HEK293 (cell line): Measurements from ENCODE around the gene CFAP299.

ENCODE experiments used
- BCL11A ChIP-seq: fragments of 450-650 bp; formaldehyde crosslinking; IDR thresholded peaks from 2 replicates; pipeline ENCODE4 v1.5.1; 2016; ENCODE audit warnings: low read depth, missing biosample characterization, missing genetic modification characterization
- ZFP37 ChIP-seq: fragments of 450-650 bp; formaldehyde crosslinking; IDR thresholded peaks from 2 replicates; pipeline ENCODE4 v1.5.1; 2016; ENCODE audit warnings: missing biosample characterization, missing genetic modification characterization
- ZNF146 ChIP-seq: fragments of 450-650 bp; formaldehyde crosslinking; IDR thresholded peaks from 2 replicates; pipeline ENCODE4 v1.5.1; 2016; ENCODE audit warnings: missing biosample characterization, missing genetic modification characterization
- ZNF23 ChIP-seq: fragments of 450-650 bp; formaldehyde crosslinking; IDR thresholded peaks from 2 replicates; pipeline ENCODE4 v1.5.1; 2016; ENCODE audit warnings: missing biosample characterization, missing genetic modification characterization, borderline replicate concordance
- ZNF544 ChIP-seq: fragments of 450-650 bp; formaldehyde crosslinking; IDR thresholded peaks from 2 replicates; pipeline ENCODE4 v1.5.0; 2017; ENCODE audit warnings: missing biosample characterization, missing genetic modification characterization
- TF ChIP-seq, protein P1 (sequence below): fragments of 450-650 bp; formaldehyde crosslinking; IDR thresholded peaks from 2 replicates; pipeline ENCODE4 v1.5.1; 2016; ENCODE audit warnings: missing biosample characterization, missing genetic modification characterization

DNA sequence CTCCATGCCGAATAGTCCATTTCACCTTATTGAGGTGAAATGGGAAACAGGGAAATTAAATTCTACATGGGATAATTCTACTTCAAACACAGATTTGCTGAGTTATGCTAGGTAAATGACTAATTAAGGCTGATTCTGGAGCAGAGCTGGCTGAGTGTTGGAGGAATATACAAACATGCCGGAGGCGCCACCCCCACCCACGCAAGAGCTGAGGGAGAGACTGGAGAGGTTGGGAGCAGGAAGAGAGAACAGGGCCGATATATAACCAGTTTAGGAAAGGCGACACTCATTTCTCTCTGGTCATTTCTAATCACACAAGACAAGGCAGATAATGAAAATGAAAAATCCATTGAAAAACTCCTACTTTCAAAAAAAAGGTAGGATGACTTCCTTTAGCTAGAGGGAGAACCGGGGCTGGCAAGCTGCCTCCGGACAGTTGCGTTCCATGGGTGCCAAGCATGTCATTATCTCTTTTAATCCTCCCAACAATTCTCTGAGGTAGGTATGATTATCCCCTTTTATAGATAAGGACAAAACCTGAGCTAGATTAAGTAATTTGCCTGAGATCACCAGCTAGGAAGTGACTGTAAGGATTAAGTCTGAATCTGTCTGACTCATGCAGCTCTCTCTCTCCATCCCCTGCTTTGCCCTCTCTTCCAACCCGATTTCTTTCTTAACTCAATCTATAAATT, 27.6 kb upstream of the CFAP299 start:
- TF ChIP-seq, protein P1, sequence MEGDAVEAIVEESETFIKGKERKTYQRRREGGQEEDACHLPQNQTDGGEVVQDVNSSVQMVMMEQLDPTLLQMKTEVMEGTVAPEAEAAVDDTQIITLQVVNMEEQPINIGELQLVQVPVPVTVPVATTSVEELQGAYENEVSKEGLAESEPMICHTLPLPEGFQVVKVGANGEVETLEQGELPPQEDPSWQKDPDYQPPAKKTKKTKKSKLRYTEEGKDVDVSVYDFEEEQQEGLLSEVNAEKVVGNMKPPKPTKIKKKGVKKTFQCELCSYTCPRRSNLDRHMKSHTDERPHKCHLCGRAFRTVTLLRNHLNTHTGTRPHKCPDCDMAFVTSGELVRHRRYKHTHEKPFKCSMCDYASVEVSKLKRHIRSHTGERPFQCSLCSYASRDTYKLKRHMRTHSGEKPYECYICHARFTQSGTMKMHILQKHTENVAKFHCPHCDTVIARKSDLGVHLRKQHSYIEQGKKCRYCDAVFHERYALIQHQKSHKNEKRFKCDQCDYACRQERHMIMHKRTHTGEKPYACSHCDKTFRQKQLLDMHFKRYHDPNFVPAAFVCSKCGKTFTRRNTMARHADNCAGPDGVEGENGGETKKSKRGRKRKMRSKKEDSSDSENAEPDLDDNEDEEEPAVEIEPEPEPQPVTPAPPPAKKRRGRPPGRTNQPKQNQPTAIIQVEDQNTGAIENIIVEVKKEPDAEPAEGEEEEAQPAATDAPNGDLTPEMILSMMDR (tag by site-specific recombination): no peak
- TF ChIP-seq ZNF23 (tag by site-specific recombination) (no peak), BCL11A (tag by site-specific recombination) (no peak), ZFP37 (tag by site-specific recombination) (no peak), ZNF146 (no peak), ZNF544 (tag by site-specific recombination) (no peak)
